HG03039 (cell line): Measurements from ENCODE around the gene SFXN5.
"Not testable (repeated sequence)": the region's sequence is repeated elsewhere in the genome, so short reads cannot be mapped to it uniquely, and the experiment has no call there.

Source experiments
- ATAC-seq: cut with Tn5 transposase; IDR thresholded peaks from one replicate; pipeline ENCODE4 v1.9.1; 2021; ENCODE audit warnings: mild to moderate bottlenecking, moderate library complexity; ENCODE audit not compliant: unreplicated experiment

SFXN5 gene

GRCh38 chr2:73101626-73102256, 30.2 kb upstream of the SFXN5 start:
- no peak for ATAC-seq

- ATAC-seq = no peak
Observed at GRCh38 chr2:73100956-73101355, 29.4 kb upstream of the SFXN5 start.

GRCh38 chr2:73099486-73099885, 28.0 kb upstream of the SFXN5 start:
- no peak for ATAC-seq

- ATAC-seq = no peak
Observed at GRCh38 chr2:73095910-73096309, 24.4 kb upstream of the SFXN5 start.

GRCh38 chr2:73093601-73094218, 22.2 kb upstream of the SFXN5 start:
- not testable (repeated sequence) for ATAC-seq

GRCh38 chr2:73092146-73092783, 20.8 kb upstream of the SFXN5 start:
- ATAC-seq = no peak

- ATAC-seq = no peak
Observed at GRCh38 chr2:73091696-73092095, 20.2 kb upstream of the SFXN5 start.

- no peak for ATAC-seq
Observed at GRCh38 chr2:73091164-73091563, 19.7 kb upstream of the SFXN5 start.

- ATAC-seq = no peak
Observed at GRCh38 chr2:73089270-73090030, 17.9 kb upstream of the SFXN5 start.

GRCh38 chr2:73088703-73089102, 17.2 kb upstream of the SFXN5 start:
- no peak for ATAC-seq

- no peak for ATAC-seq
Observed at GRCh38 chr2:73088211-73088610, 16.7 kb upstream of the SFXN5 start.

GRCh38 chr2:73087311-73087710, 15.8 kb upstream of the SFXN5 start:
- ATAC-seq = no peak

GRCh38 chr2:73085691-73086090, 14.2 kb upstream of the SFXN5 start:
- peak; percentile 68 for ATAC-seq

GRCh38 chr2:73084971-73085370, 13.5 kb upstream of the SFXN5 start:
- ATAC-seq = no peak

- no peak for ATAC-seq
Observed at GRCh38 chr2:73083886-73084800, 12.6 kb upstream of the SFXN5 start.

GRCh38 chr2:73082523-73083410, 11.3 kb upstream of the SFXN5 start:
- ATAC-seq = no peak

GRCh38 chr2:73081181-73081671, 9.7 kb upstream of the SFXN5 start:
- no peak for ATAC-seq

GRCh38 chr2:73080321-73081131, 9.0 kb upstream of the SFXN5 start:
- ATAC-seq = no peak

- ATAC-seq = no peak
Observed at GRCh38 chr2:73079636-73080035, 8.1 kb upstream of the SFXN5 start.
